OCI-LY3 (cell line): ENCODE results near the gene ACAA1.
A peak's percentile ranks its signal among the peaks of the same experiment; 100 is the strongest.

Source experiments
- H2AFZ ChIP-seq: fragments of 200-600, 300-600 bp; shearing (Covaris generic); 2 replicates; pipeline ENCODE4 v1.6.0; 2014; ENCODE audit warnings: antibody characterized with exemption, low read depth, low read length
- H3K27ac ChIP-seq: fragments of 200-600, 300-600 bp; sonication (generic); 2 replicates; pipeline ENCODE4 v1.5.1; 2014; ENCODE audit warnings: mild to moderate bottlenecking, low read length, moderate library complexity, mixed read lengths
- H3K27me3 ChIP-seq: fragments of 200-600, 300-600 bp; sonication (generic); 2 replicates; pipeline ENCODE4 v1.6.1; 2014; ENCODE audit warnings: low read depth, low read length, mixed read lengths
- H3K36me3 ChIP-seq: fragments of 200-600, 300-600 bp; sonication (generic); replicated peaks from 2 replicates; pipeline ENCODE3; 2014; ENCODE audit warnings: low read depth, low read length, mixed read lengths
- H3K4me1 ChIP-seq: fragments of 300-600, 200-600 bp; sonication (generic); 2 replicates; pipeline ENCODE4 v1.6.1; 2014; ENCODE audit warnings: low read length, mixed read lengths
- H3K4me2 ChIP-seq: fragments of 200-600, 300-600 bp; sonication (generic); 2 replicates; pipeline ENCODE4 v1.6.1; 2014; ENCODE audit warnings: low read length, mixed read lengths
- H3K4me3 ChIP-seq: fragments of 300-600, 200-600 bp; sonication (generic); 2 replicates; pipeline ENCODE4 v1.5.1; 2014; ENCODE audit warnings: antibody characterized with exemption, mild to moderate bottlenecking, low read length, moderate library complexity
- H3K79me2 ChIP-seq: fragments of 300-600, 200-600 bp; shearing (Covaris generic); 2 replicates; pipeline ENCODE4 v1.6.1; 2014; ENCODE audit warnings: mild to moderate bottlenecking, low read length, mixed read lengths
- H3K9ac ChIP-seq: fragments of 300-600, 200-600 bp; shearing (Covaris generic); 2 replicates; pipeline ENCODE4 v1.6.0; 2014; ENCODE audit warnings: mild to moderate bottlenecking, low read length, moderate library complexity
- H3K9me3 ChIP-seq: fragments of 200-600, 300-600 bp; shearing (Covaris generic); 2 replicates; pipeline ENCODE4 v1.6.1; 2014; ENCODE audit warnings: low read length, mixed read lengths; ENCODE audit not compliant: insufficient read depth
- H4K20me1 ChIP-seq: fragments of 200-600, 300-600 bp; sonication (generic); 2 replicates; pipeline ENCODE4 v1.6.1; 2016; ENCODE audit warnings: low read length, mixed read lengths; ENCODE audit not compliant: insufficient read depth
- EZH2phosphoT487 ChIP-seq: fragments of 200-600 bp; shearing (Covaris generic); IDR thresholded peaks from 2 replicates; pipeline ENCODE4 v1.6.1; 2018; ENCODE audit warnings: antibody characterized with exemption, mixed run types, low read depth
- TF ChIP-seq, protein P1 (sequence below): fragments of 200-600, 300-600 bp; sonication (generic); IDR thresholded peaks from 2 replicates; pipeline ENCODE4 v1.5.1; 2014; ENCODE audit warnings: antibody characterized with exemption, low read length, low read depth

Gene ACAA1

DNA sequence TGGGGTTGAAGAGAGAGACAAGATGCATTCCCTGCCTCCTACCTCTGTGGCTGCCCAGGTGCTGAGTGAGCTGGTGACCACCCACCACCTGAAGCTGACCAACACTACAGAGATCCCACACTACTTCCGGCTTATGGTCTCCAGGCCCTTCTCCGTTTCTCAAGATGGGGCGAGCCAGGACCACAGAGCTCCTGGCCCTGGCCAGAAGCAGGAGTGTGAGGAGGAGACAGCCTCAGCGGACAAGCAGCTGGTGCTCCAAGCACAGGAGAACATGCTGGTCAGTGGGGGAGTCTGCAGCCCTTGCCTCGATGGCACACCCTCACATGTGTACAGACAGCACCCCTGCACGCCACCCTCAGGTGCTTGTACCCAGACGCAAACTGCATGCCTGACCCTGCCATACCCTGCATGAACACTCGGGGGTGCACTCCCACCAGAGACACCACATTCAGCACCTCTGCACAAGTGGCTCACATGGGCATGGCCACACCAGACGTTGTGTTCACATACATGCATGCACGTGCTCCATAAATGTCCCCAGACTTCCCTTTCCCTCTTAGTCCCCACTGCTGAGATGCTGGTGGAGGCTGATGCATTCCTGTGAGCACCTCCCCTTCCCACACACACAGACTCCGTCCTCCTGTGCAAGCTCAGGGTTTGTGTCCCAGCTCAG, 19.0 kb downstream of the ACAA1 start:
- H3K9ac ChIP-seq = no peak overlapping the region
- no peak overlapping the region for H3K4me3 ChIP-seq
- 0 out of 2 replicates have a peak, but pooled peaks cover 5% of the 10 kb centered on the region for H4K20me1 ChIP-seq
- no peaks in the 10 kb centered on the region for H3K9me3 ChIP-seq
- peaks cover 12% of the 10 kb centered on the region for H3K36me3 ChIP-seq
- no peak overlapping the region for H2AFZ ChIP-seq
- H3K27me3 ChIP-seq = 0 out of 2 replicates have a peak, but pooled peaks cover 3% of the 10 kb centered on the region
- H3K79me2 ChIP-seq = no peaks in the 10 kb centered on the region
- TF ChIP-seq, protein P1, sequence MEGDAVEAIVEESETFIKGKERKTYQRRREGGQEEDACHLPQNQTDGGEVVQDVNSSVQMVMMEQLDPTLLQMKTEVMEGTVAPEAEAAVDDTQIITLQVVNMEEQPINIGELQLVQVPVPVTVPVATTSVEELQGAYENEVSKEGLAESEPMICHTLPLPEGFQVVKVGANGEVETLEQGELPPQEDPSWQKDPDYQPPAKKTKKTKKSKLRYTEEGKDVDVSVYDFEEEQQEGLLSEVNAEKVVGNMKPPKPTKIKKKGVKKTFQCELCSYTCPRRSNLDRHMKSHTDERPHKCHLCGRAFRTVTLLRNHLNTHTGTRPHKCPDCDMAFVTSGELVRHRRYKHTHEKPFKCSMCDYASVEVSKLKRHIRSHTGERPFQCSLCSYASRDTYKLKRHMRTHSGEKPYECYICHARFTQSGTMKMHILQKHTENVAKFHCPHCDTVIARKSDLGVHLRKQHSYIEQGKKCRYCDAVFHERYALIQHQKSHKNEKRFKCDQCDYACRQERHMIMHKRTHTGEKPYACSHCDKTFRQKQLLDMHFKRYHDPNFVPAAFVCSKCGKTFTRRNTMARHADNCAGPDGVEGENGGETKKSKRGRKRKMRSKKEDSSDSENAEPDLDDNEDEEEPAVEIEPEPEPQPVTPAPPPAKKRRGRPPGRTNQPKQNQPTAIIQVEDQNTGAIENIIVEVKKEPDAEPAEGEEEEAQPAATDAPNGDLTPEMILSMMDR = peak; percentile 95
- TF ChIP-seq EZH2phosphoT487 = no peak
- H3K4me1 ChIP-seq = peaks cover 26% of the 10 kb centered on the region
- H3K27ac ChIP-seq = no peak overlapping the region
- no peak overlapping the region for H3K4me2 ChIP-seq

- no peak for TF ChIP-seq EZH2phosphoT487
- TF ChIP-seq, protein P1 = no peak
- Histone ChIP-seq H3K36me3 (peaks cover 6% of the 10 kb centered on the region), H3K9me3 (no peaks in the 10 kb centered on the region), H3K27ac (no peak overlapping the region), H3K9ac (no peak overlapping the region), H2AFZ (no peak overlapping the region), H3K4me2 (no peak overlapping the region), H3K4me3 (no peak overlapping the region), H3K79me2 (no peaks in the 10 kb centered on the region), H4K20me1 (no peaks in the 10 kb centered on the region), H3K4me1 (peaks cover 26% of the 10 kb centered on the region), H3K27me3 (0 out of 2 replicates have a peak, but pooled peaks cover 3% of the 10 kb centered on the region)
These were observed 19.7 kb downstream of the ACAA1 start for GRCh38 chr3:38117163-38117716.

DNA sequence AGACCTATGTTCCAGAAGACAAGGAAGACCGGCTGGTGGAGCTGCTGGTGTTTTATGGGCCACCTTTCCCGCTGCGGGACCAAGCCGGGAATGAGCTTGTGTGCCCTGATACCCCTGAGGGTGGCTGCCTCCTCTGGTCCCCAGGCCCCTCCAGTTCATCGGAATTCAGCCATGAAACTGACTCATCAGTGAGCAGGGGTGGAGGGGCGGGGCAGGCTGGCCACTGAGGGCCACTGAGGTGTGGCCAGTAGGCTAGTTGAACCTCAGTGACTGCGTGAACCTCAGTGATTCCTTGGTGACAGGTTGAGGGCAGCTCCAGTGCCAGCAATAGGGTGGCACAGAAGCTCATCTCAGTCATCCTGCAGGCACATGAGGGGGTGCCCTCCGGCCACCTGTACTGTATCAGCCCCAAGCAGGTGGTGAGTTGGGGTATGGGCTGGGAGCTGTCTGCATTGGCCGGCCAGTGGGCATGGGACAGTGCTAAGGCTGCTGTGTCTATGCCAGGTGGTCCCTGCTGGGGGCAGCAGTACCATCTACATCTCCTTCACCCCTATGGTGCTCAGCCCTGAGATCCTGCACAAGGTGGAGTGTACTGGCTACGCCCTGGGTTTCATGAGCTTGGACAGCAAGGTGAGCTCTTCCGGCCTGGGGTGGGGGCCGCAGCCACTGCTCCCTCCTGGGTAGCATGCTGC, 20.3 kb downstream of the ACAA1 start:
- H3K27ac ChIP-seq = no peak overlapping the region
- H3K36me3 ChIP-seq = no peaks in the 10 kb centered on the region
- TF ChIP-seq, protein P1 = no peak
- no peak for TF ChIP-seq EZH2phosphoT487
- H2AFZ ChIP-seq = no peak overlapping the region
- no peaks in the 10 kb centered on the region for H3K79me2 ChIP-seq
- peaks cover 26% of the 10 kb centered on the region for H3K4me1 ChIP-seq
- H4K20me1 ChIP-seq = no peaks in the 10 kb centered on the region
- no peak overlapping the region for H3K9ac ChIP-seq
- H3K27me3 ChIP-seq = 0 out of 2 replicates have a peak, but pooled peaks cover 3% of the 10 kb centered on the region
- no peak overlapping the region for H3K4me3 ChIP-seq
- no peaks in the 10 kb centered on the region for H3K9me3 ChIP-seq
- H3K4me2 ChIP-seq = no peak overlapping the region
